ENCODE results near the gene FGF3.

FGF3 gene

DNA sequence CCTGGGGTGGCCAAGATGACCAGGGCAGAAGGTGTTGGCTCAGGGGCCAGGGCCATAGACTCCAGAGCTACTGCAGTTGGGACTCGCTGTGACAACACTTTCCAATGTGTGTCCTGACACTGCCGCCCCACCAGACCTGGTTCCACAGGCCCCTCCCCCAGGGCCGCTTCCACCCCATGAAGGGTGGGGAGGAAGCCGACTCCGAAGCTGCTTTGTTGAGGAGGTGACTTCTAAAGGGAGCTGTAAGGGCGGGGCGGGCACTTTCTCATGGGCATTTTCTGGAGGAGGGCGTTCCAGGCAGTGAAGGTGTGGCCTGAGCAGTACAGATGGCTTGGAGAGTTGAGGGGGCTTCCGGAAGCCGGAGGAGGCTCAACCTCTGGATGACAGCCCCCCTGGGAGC lies 6.3 kb downstream of the FGF3 start:
- no peak overlapping the region for H3K4me3 ChIP-seq (replicated peaks; ENCODE audit: low read depth, low read length)
- DNase-seq (ENCODE audit: extremely low read depth, low read depth), result no peak
- TF ChIP-seq, protein P1, sequence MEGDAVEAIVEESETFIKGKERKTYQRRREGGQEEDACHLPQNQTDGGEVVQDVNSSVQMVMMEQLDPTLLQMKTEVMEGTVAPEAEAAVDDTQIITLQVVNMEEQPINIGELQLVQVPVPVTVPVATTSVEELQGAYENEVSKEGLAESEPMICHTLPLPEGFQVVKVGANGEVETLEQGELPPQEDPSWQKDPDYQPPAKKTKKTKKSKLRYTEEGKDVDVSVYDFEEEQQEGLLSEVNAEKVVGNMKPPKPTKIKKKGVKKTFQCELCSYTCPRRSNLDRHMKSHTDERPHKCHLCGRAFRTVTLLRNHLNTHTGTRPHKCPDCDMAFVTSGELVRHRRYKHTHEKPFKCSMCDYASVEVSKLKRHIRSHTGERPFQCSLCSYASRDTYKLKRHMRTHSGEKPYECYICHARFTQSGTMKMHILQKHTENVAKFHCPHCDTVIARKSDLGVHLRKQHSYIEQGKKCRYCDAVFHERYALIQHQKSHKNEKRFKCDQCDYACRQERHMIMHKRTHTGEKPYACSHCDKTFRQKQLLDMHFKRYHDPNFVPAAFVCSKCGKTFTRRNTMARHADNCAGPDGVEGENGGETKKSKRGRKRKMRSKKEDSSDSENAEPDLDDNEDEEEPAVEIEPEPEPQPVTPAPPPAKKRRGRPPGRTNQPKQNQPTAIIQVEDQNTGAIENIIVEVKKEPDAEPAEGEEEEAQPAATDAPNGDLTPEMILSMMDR (IDR thresholded peaks at IDR 0.05; ENCODE audit: low read depth, low read length, missing control alignments), result no peak

DNA sequence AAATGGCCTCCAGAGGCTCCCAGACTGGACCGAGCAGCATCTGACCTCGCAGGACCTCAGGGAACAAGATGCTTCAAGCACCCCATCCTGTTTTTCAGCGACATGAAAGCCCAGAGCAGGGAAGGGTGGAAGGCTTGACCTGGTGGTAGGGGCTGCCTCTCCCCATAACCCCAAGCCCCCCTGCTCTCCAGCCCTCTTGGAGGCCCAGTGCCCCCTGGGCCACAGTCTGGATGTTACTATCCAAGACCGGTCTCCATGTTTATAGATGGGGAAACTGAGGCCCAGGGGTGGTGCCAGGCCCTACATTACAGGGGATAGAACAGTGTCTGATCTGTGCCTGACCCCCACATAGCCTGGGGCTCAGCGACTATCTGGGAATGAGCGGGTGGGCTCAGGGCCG lies 7.0 kb downstream of the FGF3 start:
- no peak for DNase-seq (ENCODE audit: extremely low read depth, low read depth)
- TF ChIP-seq, protein P1 (IDR thresholded peaks at IDR 0.05; ENCODE audit: low read depth, low read length, missing control alignments), result no peak
- no peak overlapping the region for H3K4me3 ChIP-seq (replicated peaks; ENCODE audit: low read depth, low read length)

DNA sequence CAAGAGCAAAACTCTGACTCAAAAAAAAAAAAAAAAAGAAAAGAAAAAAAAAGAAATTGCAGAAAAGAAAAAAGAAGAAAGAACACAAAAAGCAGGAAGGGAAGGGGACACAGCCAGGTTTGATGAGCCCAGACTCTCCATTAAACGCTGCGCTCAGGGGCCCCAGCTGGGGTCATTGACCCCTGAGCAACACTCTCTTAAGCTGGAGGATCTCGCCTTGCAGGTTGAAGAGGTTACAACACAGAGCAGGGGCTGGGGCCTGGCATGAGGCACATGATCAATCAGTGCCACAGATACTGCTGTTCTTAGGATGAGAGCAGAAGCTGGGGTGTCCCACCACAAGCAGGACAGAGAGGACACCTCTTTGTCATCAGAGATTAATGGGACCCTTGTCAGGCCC lies 7.8 kb downstream of the FGF3 start:
- no peak overlapping the region for H3K4me3 ChIP-seq (replicated peaks; ENCODE audit: low read depth, low read length)
- no peak for DNase-seq (ENCODE audit: extremely low read depth, low read depth)
- TF ChIP-seq, protein P1 (IDR thresholded peaks at IDR 0.05; ENCODE audit: low read depth, low read length, missing control alignments), result no peak

DNA sequence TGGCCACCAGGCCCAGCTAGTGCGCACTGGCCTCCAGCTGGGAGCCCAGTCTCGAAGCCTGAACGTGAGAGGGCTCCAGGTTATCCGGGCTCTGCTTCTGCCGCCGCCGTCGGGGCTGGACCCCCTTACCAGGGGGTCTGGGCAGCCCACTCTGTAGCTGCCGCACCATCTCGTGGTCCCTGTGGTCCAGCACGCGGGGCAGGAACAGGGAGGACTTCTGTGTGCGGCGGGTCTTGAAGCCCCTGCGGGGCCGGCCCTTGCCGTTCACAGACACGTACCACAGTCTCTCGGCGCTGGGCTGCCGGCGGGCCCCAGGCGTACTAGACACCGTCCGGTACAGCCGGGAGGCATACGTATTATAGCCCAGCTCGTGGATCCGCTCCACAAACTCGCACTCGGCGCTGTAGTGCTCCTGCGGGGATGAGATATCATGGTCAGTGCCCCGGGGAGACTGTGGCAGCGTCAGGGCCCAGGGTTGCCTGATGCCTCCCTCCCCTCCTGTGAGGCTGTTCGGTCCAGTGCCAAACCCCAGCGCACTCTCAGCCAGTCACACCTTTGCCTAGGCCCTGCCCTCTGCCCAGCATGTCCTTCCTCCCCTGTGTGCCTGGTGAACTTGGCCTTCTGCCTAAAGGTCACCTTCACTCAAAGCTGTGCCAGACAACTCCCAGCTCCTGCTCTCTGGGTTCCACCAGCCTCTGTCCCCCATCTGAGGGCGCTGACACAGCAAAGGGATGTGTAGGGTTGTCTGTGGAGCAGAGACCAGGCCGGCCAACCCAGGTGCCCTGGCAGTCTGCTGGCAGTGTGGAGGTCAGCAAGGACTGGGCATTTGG lies 8.7 kb downstream of the FGF3 start:
- no peak for DNase-seq (ENCODE audit: extremely low read depth, low read depth)
- H3K4me3 ChIP-seq (replicated peaks; ENCODE audit: low read depth, low read length), result no peak overlapping the region
- TF ChIP-seq, protein P1 (IDR thresholded peaks at IDR 0.05; ENCODE audit: low read depth, low read length, missing control alignments), result no peak

DNA sequence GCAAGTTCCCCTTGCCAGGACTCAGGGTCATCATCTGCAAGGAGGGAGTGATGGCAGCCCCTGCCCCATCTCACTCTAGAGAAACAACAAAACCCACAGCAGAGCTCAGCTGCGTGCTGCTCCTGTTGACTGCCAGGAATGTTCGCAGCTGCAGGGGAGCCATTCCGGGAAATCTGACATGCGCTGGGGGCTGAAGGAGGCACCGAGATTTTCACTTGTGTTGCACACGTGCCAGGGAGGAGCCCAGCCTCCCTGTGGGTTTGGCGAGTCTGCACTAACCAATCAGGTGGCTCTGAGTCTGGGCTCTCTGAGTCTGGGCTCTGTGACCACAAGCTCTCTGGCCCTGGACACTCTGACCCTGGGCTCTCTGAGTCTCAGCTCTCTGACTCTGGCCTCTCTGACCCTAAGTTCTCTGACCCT lies 10.5 kb downstream of the FGF3 start:
- H3K4me3 ChIP-seq (replicated peaks; ENCODE audit: low read depth, low read length), result no peak overlapping the region
- TF ChIP-seq, protein P1 (IDR thresholded peaks at IDR 0.05; ENCODE audit: low read depth, low read length, missing control alignments), result no peak
- DNase-seq (ENCODE audit: extremely low read depth, low read depth), result peak; percentile 12

DNA sequence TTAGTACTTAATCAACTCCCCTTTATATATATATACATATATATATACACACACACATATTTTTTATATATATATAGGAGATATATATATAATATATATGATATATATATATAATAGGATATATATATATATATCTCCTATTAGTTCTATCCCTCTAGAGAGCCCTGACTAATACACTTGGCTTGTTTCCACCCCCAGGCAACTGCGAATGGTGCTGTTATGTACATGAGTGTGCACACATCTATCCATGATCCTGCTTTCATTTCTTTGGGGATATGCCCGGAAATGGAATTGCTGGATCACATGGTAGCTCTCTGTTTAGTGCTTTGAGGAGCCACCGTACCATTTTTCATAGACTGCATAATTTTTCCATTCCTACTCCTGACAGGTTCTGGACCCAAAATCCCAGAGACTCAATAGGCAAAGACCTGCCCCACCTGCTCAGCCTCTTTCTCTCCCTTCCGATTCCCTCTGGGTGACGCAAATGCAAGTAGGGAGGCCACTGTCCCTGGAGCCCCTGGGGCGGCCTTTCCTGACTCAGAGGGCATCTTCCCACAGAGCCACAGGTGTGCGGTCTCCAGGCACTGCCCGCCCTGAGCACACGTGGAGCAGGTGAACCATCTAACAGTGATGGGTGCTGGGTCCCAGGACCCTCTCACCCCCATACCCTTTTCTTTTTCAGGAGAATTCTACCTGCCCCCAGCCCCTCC lies 12.0 kb downstream of the FGF3 start:
- TF ChIP-seq, protein P1 (IDR thresholded peaks at IDR 0.05; ENCODE audit: low read depth, low read length, missing control alignments), result no peak
- no peak for DNase-seq (ENCODE audit: extremely low read depth, low read depth)

More for the DNA sequence above, 12.0 kb downstream of the FGF3 start:
- no peak overlapping the region for H3K4me3 ChIP-seq (replicated peaks; ENCODE audit: low read depth, low read length)

Measured in HFF-Myc (cell line).